HepG2 (cell line): ENCODE measurements around the gene MITF. TPM values are rescaled to one million over a fixed set of nuclear protein-coding genes. Genes with fewer than 3 reads are reported as not detected.

ENCODE experiments used
- ATAC-seq: fragments of 200-7000 bp; cut with Tn5 transposase; 3 replicates; pipeline ENCODE4 v1.9.1; 2020; ENCODE audit warnings: mild to moderate bottlenecking, moderate library complexity
- BruUV-seq: library from RNA; stranded (reverse); fragments of 400-500 nt; replicated peaks from 2 replicates; lab custom pipeline; 2021; lab: Mats Ljungman, UMichigan
- CTCF ChIA-PET: fragments of 300-600 bp; formaldehyde crosslinking; extraction: SDS; loops from one replicate; lab custom pipeline; 2021; ENCODE audit warnings: low total read pairs, inconsistent platforms, low intra/inter-chr PET ratio; lab: Yijun Ruan, JAX
- POLR2A ChIA-PET: fragments of 350-600 bp; sonication (Branson Sonifier 250); formaldehyde crosslinking; loops from one replicate; lab custom pipeline; 2020; ENCODE audit warnings: antibody characterized with exemption, inconsistent platforms; lab: Yijun Ruan, JAX
- DNase-seq: peaks from one replicate; pipeline ENCODE4 v3.0.0-alpha.2; 2015; ENCODE audit warnings: low spot score
- FAIRE-seq: peaks from 3 replicates; lab custom pipeline; 2011; peaks lifted over from hg19 to GRCh38; lab: Jason Lieb, UNC
- H2AFZ ChIP-seq: one replicate; pipeline ENCODE4 v1.6.1; 2011; ENCODE audit warnings: low read length, inconsistent platforms
- H3K27ac ChIP-seq: fragments of 300-600 bp; 3 replicates; pipeline ENCODE4 v1.8.0; 2011; ENCODE audit warnings: mixed run types, mild to moderate bottlenecking, mixed read lengths, low read length, inconsistent platforms; ENCODE audit not compliant: insufficient read depth; ENCODE audit errors: extremely low read length
- H3K27me3 ChIP-seq, 2 experiments: fragments of 200-600 bp in 1 of 2; 2 replicates in 1 of 2; 3 replicates in 1 of 2; pipeline versions ENCODE4 v1.6.0 to v1.8.0; 2011; ENCODE audit warnings: low read length in 2 of 2, mild to moderate bottlenecking in 2 of 2, moderate library complexity in 2 of 2, inconsistent platforms in 1 of 2; ENCODE audit not compliant: insufficient read depth in 2 of 2, control insufficient read depth in 1 of 2
- H3K36me3 ChIP-seq, 2 experiments: fragments of 200-600 bp in 1 of 2; replicated peaks in 1 of 2; 2 replicates in 1 of 2; 3 replicates in 1 of 2; pipeline versions ENCODE4 v1.5.1 to v1.8.0; 2011; ENCODE audit warnings: low read length in 2 of 2, inconsistent platforms in 1 of 2; ENCODE audit not compliant: insufficient read depth in 2 of 2, control insufficient read depth in 1 of 2
- H3K4me1 ChIP-seq: 2 replicates; pipeline ENCODE4 v1.5.1; 2012; ENCODE audit warnings: low read length, inconsistent platforms; ENCODE audit not compliant: insufficient read depth
- H3K4me2 ChIP-seq: 2 replicates; pipeline ENCODE4 v1.6.0; 2011; ENCODE audit warnings: low read depth, low read length, inconsistent platforms
- H3K4me3 ChIP-seq, 3 experiments: fragments of 200-600 bp in 1 of 3; sonication (generic), shearing (Covaris generic) in 1 of 3; replicated peaks in 1 of 3; 2 replicates each; pipeline ENCODE4 v1.5.1; 2011 to 2016; ENCODE audit warnings: low read length in 3 of 3, inconsistent platforms in 2 of 3, low read depth in 2 of 3, mild to moderate bottlenecking in 2 of 3, control low read depth in 1 of 3, mixed read lengths in 1 of 3; ENCODE audit not compliant: insufficient read depth in 1 of 3
- H3K79me2 ChIP-seq: one replicate; pipeline ENCODE4 v1.6.1; 2011; ENCODE audit warnings: low read length, inconsistent platforms; ENCODE audit not compliant: insufficient read depth
- H3K9ac ChIP-seq: 2 replicates; pipeline ENCODE4 v1.6.0; 2011; ENCODE audit warnings: mild to moderate bottlenecking, low read depth, low read length, inconsistent platforms; ENCODE audit not compliant: insufficient read depth
- H3K9me3 ChIP-seq: 2 replicates; pipeline ENCODE4 v1.5.1; 2012; ENCODE audit warnings: mild to moderate bottlenecking, low read length
- H4K20me1 ChIP-seq: 2 replicates; pipeline ENCODE4 v1.6.0; 2011; ENCODE audit warnings: inconsistent platforms, mild to moderate bottlenecking, low read length, moderate library complexity; ENCODE audit not compliant: insufficient read depth
- HMG20B ChIP-seq: conservative IDR thresholded peaks from 2 replicates; pipeline ENCODE4 v1.6.1; 2016; ENCODE audit warnings: missing genetic modification reagents, missing compliant biosample characterization
- IRF9 ChIP-seq: sonication (generic); formaldehyde crosslinking; IDR thresholded peaks from 2 replicates; pipeline ENCODE4 v1.8.0; 2022; ENCODE audit warnings: missing genetic modification reagents, mild to moderate bottlenecking, borderline replicate concordance
- NFKB2 ChIP-seq: sonication (generic); formaldehyde crosslinking; IDR thresholded peaks from 2 replicates; pipeline ENCODE4 v1.4.0; 2020; ENCODE audit warnings: missing genetic modification reagents, borderline replicate concordance
- NKX3-1 ChIP-seq: sonication (generic); formaldehyde crosslinking; IDR thresholded peaks from 2 replicates; pipeline ENCODE4 v1.5.0; 2020; ENCODE audit warnings: missing genetic modification reagents
- TOPORS ChIP-seq: sonication (generic); formaldehyde crosslinking; IDR thresholded peaks from 2 replicates; pipeline ENCODE4 v1.8.0; 2023; ENCODE audit warnings: mild to moderate bottlenecking, missing genetic modification reagents
- YEATS2 ChIP-seq: sonication (generic); formaldehyde crosslinking; IDR thresholded peaks from 2 replicates; pipeline ENCODE4 v1.4.0; 2020; ENCODE audit warnings: missing genetic modification reagents, borderline replicate concordance
- ZBTB3 ChIP-seq: sonication (generic); formaldehyde crosslinking; IDR thresholded peaks from 2 replicates; pipeline ENCODE4 v1.4.0; 2020; ENCODE audit warnings: low read depth, mild to moderate bottlenecking, moderate library complexity, missing genetic modification reagents, borderline replicate concordance
- ZFP1 ChIP-seq: IDR thresholded peaks from 2 replicates; pipeline ENCODE4 v1.6.1; 2016
- ZNF563 ChIP-seq: sonication (generic); formaldehyde crosslinking; IDR thresholded peaks from 2 replicates; pipeline ENCODE4 v1.8.0; 2022; ENCODE audit warnings: mild to moderate bottlenecking, moderate library complexity, missing genetic modification reagents
- WGBS: methylation state at CpG from one replicate; pipeline ENCODE4 v1.1.6; 2017; ENCODE audit warnings: low lambda C conversion rate; 5-methylcytosine and 5-hydroxymethylcytosine counted together
- in situ Hi-C: cut with HindIII; loops from 2 replicates; pipeline ENCODE4 v1.10.0; 2017; ENCODE audit warnings: low pct_unique_long_range_greater_than_20kb; ENCODE audit not compliant: extremely low pct_ligation_motif_present
- intact Hi-C: fragments of 100-400 bp; cut with micrococcal nuclease; formaldehyde crosslinking; loops from one replicate; pipeline ENCODE4 v1.10.0; 2022; ENCODE audit not compliant: unreplicated experiment
- polyA plus RNA-seq, 8 experiments: library from polyadenylated mRNA; depleted of rRNA in 3 of 8; stranded (reverse) in 7 of 8; unstranded in 1 of 8; fragments of >200 nt; fragmentation: Illumina TruSeq in 4 of 8; extraction: Trizol in 4 of 8; gene quantifications; 2 replicates each; pipeline versions ENCODE4 v1.2.1 to v1.2.3, GENCODE V29; 2011 to 2016; ENCODE audit warnings: low read depth in 4 of 8, missing spikeins in 1 of 8, mixed read lengths in 1 of 8; ENCODE audit not compliant: insufficient read depth in 1 of 8
- total RNA-seq, 5 experiments: library from RNA; depleted of rRNA; stranded (reverse); fragments of >200 nt; fragmentation: Illumina TruSeq; extraction: Trizol; gene quantifications; 2 replicates each; pipeline ENCODE4 v1.2.3, GENCODE V29; 2016; ENCODE audit warnings: low read depth in 1 of 5
- TF ChIP-seq, protein P1 (sequence below): sonication (generic); formaldehyde crosslinking; IDR thresholded peaks from 2 replicates; pipeline ENCODE4 v1.5.1; 2020; ENCODE audit warnings: mild to moderate bottlenecking, missing genetic modification reagents, moderate library complexity

Gene MITF
- total and polyA plus RNA-seq, 2 of the 13 experiments (the other 11 are each of a cell fraction or from before 2014, with no cell fraction given), result 0.12 to 0.38 TPM

GRCh38 chr3:69838217-69838616 lies 99.0 kb downstream of the MITF start:
- no peak for TF ChIP-seq ZFP1 (CRISPR knock-in tag)
- no peak for TF ChIP-seq NFKB2 (CRISPR knock-in tag)
- TF ChIP-seq ZBTB3 (CRISPR knock-in tag), result no peak
- TF ChIP-seq IRF9, result no peak
- no peak for TF ChIP-seq YEATS2 (CRISPR knock-in tag)
- TF ChIP-seq HMG20B (CRISPR knock-in tag), result no peak
- TF ChIP-seq ZNF563, result no peak
- no peak for TF ChIP-seq NKX3-1
- no peak for TF ChIP-seq TOPORS
- TF ChIP-seq, protein P1, sequence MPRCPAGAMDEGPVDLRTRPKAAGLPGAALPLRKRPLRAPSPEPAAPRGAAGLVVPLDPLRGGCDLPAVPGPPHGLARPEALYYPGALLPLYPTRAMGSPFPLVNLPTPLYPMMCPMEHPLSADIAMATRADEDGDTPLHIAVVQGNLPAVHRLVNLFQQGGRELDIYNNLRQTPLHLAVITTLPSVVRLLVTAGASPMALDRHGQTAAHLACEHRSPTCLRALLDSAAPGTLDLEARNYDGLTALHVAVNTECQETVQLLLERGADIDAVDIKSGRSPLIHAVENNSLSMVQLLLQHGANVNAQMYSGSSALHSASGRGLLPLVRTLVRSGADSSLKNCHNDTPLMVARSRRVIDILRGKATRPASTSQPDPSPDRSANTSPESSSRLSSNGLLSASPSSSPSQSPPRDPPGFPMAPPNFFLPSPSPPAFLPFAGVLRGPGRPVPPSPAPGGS (CRISPR knock-in tag), result no peak
- Histone ChIP-seq H2AFZ (no peak overlapping the region), H3K4me3 (no peak overlapping the region), H3K9ac (no peak overlapping the region), H3K9me3 (no peaks in the 10 kb centered on the region; the same call in 1 of the 2 replicates), H3K27ac (no peak overlapping the region), H3K4me2 (no peak overlapping the region), H3K36me3 (no peaks in the 10 kb centered on the region), H4K20me1 (no peaks in the 10 kb centered on the region), H3K4me1 (no peaks in the 10 kb centered on the region), H3K79me2 (no peaks in the 10 kb centered on the region), H3K27me3 (no peaks in the 10 kb centered on the region)
- ATAC-seq (no peak), DNase-seq (no peak), FAIRE-seq (no peak)
- ChIA-PET CTCF (no interaction called here), POLR2A (no interaction called here)
- WGBS, result 3% methylated on average over 5 of the region's 5 CpGs
- in situ Hi-C loops, result no loop called here
- BruUV-seq, result no TSS peak
- intact Hi-C loops, result no loop called here
